IMR-90 (cell line): Measurements from ENCODE around the gene UGT1A10. TPM values are rescaled to one million over a fixed set of nuclear protein-coding genes. Genes with fewer than 3 reads are reported as not detected.

Source experiments
- ATAC-seq: fragments of 200-7000 bp; cut with Tn5 transposase; 2 replicates; pipeline ENCODE4 v1.9.1; 2020; ENCODE audit warnings: low read depth, mild to moderate bottlenecking, moderate library complexity
- BruUV-seq: library from RNA; stranded (reverse); fragments of 400-500 nt; replicated peaks from 2 replicates; lab custom pipeline; 2021; lab: Mats Ljungman, UMichigan
- CTCF ChIA-PET: fragments of 300-600 bp; formaldehyde crosslinking; extraction: SDS; loops from one replicate; lab custom pipeline; 2021; ENCODE audit warnings: antibody characterized with exemption; lab: Yijun Ruan, JAX
- POLR2A ChIA-PET: fragments of 300-600 bp; sonication (Branson Sonifier 250); formaldehyde crosslinking; loops from one replicate; lab custom pipeline; 2022; ENCODE audit warnings: antibody characterized with exemption; ENCODE audit not compliant: unreplicated experiment; lab: Charles Lee
- DNase-seq: peaks from one replicate; pipeline ENCODE4 v3.0.0; 2013
- H2AFZ ChIP-seq: replicated peaks from 2 replicates; pipeline ENCODE3; 2013; ENCODE audit warnings: low read length, mild to moderate bottlenecking; ENCODE audit not compliant: poor library complexity
- H2AK5ac ChIP-seq: 2 replicates; pipeline ENCODE4 v1.6.1; 2013; ENCODE audit warnings: low read depth, low read length, inconsistent platforms
- H2AK9ac ChIP-seq: replicated peaks from 2 replicates; pipeline ENCODE3; 2013; ENCODE audit warnings: mild to moderate bottlenecking, low read depth, low read length, moderate library complexity; ENCODE audit not compliant: poor library complexity
- H2BK120ac ChIP-seq: 2 replicates; pipeline ENCODE4 v1.6.1; 2013; ENCODE audit warnings: low read depth, low read length, inconsistent platforms
- H2BK15ac ChIP-seq: 3 replicates; pipeline ENCODE4 v1.6.1; 2013; ENCODE audit warnings: low read depth, low read length, inconsistent platforms
- H2BK20ac ChIP-seq: 2 replicates; pipeline ENCODE4 v1.6.1; 2013; ENCODE audit warnings: low read depth, mild to moderate bottlenecking, inconsistent platforms, low read length, moderate library complexity
- H2BK5ac ChIP-seq: 2 replicates; pipeline ENCODE4 v1.6.1; 2013; ENCODE audit warnings: mild to moderate bottlenecking, low read depth, low read length, inconsistent platforms; ENCODE audit not compliant: poor library complexity, severe bottlenecking
- H3K14ac ChIP-seq: replicated peaks from 2 replicates; pipeline ENCODE4 v1.6.1; 2013; ENCODE audit warnings: low read depth, low read length, inconsistent platforms
- H3K18ac ChIP-seq: 2 replicates; pipeline ENCODE4 v1.6.1; 2013; ENCODE audit warnings: low read depth, low read length, control low read depth
- H3K23ac ChIP-seq: 2 replicates; pipeline ENCODE4 v1.6.1; 2013; ENCODE audit warnings: low read depth, low read length, inconsistent platforms
- H3K27ac ChIP-seq: 2 replicates; pipeline ENCODE4 v1.5.1; 2013; ENCODE audit warnings: mild to moderate bottlenecking, control low read depth, low read length; ENCODE audit not compliant: insufficient read depth
- H3K27me3 ChIP-seq: 2 replicates; pipeline ENCODE4 v1.6.1; 2013; ENCODE audit warnings: low read length; ENCODE audit not compliant: control insufficient read depth, insufficient read depth
- H3K36me3 ChIP-seq: 2 replicates; pipeline ENCODE4 v1.6.1; 2013; ENCODE audit warnings: low read length, mixed read lengths; ENCODE audit not compliant: control insufficient read depth, insufficient read depth
- H3K4ac ChIP-seq: 2 replicates; pipeline ENCODE4 v1.6.1; 2013; ENCODE audit warnings: low read depth, low read length, inconsistent platforms
- H3K4me1 ChIP-seq: 2 replicates; pipeline ENCODE4 v1.6.1; 2013; ENCODE audit warnings: low read length, mixed read lengths; ENCODE audit not compliant: control insufficient read depth, insufficient read depth
- H3K4me2 ChIP-seq: 2 replicates; pipeline ENCODE4 v1.6.1; 2013; ENCODE audit warnings: low read depth, mild to moderate bottlenecking, control low read depth, low read length, moderate library complexity
- H3K4me3 ChIP-seq: 2 replicates; pipeline ENCODE4 v1.5.1; 2013; ENCODE audit warnings: low read depth, mild to moderate bottlenecking, control low read depth, low read length, moderate library complexity; ENCODE audit not compliant: insufficient read depth
- H3K56ac ChIP-seq: 2 replicates; pipeline ENCODE4 v1.6.1; 2013; ENCODE audit warnings: low read length, inconsistent platforms; ENCODE audit not compliant: insufficient read depth; ENCODE audit errors: extremely low read depth
- H3K79me1 ChIP-seq, 2 experiments: 2 replicates each; pipeline ENCODE4 v1.6.1; 2013; ENCODE audit warnings: low read length in 2 of 2, inconsistent platforms in 1 of 2, low read depth in 1 of 2
- H3K9ac ChIP-seq: 2 replicates; pipeline ENCODE4 v1.6.1; 2013; ENCODE audit warnings: low read depth, low read length, control low read depth
- H3K9me1 ChIP-seq: 2 replicates; pipeline ENCODE4 v1.6.1; 2013; ENCODE audit warnings: low read length, inconsistent platforms; ENCODE audit not compliant: insufficient read depth
- H3K9me3 ChIP-seq: 2 replicates; pipeline ENCODE4 v1.6.1; 2013; ENCODE audit warnings: low read length; ENCODE audit not compliant: control insufficient read depth, insufficient read depth
- H4K20me1 ChIP-seq: 2 replicates; pipeline ENCODE4 v1.6.1; 2013; ENCODE audit warnings: low read length, inconsistent platforms; ENCODE audit not compliant: insufficient read depth
- H4K5ac ChIP-seq: 2 replicates; pipeline ENCODE4 v1.6.1; 2013; ENCODE audit warnings: mild to moderate bottlenecking, low read depth, low read length, control low read depth
- H4K8ac ChIP-seq, 2 experiments: 2 replicates each; pipeline ENCODE4 v1.6.1; 2013; ENCODE audit warnings: low read depth in 2 of 2, low read length in 2 of 2, control low read depth in 1 of 2, inconsistent platforms in 1 of 2
- H4K91ac ChIP-seq: 2 replicates; pipeline ENCODE4 v1.6.1; 2013; ENCODE audit warnings: low read depth, low read length, inconsistent platforms; ENCODE audit not compliant: insufficient read depth
- BHLHE40 ChIP-seq: fragments of 150-350 bp; IDR thresholded peaks from 2 replicates; pipeline ENCODE4 v1.6.1; 2016; ENCODE audit warnings: mild to moderate bottlenecking, low read depth, low read length
- CEBPB ChIP-seq: IDR thresholded peaks from 2 replicates; pipeline ENCODE4 v1.6.1; 2012; ENCODE audit warnings: low read depth, low read length, improper control_type of control experiment
- CHD1 ChIP-seq: IDR thresholded peaks from 2 replicates; pipeline ENCODE4 v1.6.1; 2012; ENCODE audit warnings: low read depth, low read length, improper control_type of control experiment
- CTCF ChIP-seq: conservative IDR thresholded peaks from 2 replicates; pipeline ENCODE4 v1.5.1; 2012; ENCODE audit warnings: mild to moderate bottlenecking, low read depth, low read length, improper control_type of control experiment
- ELK1 ChIP-seq: fragments of 150-350 bp; IDR thresholded peaks from 2 replicates; pipeline ENCODE4 v1.6.1; 2016; ENCODE audit warnings: low read depth, mild to moderate bottlenecking, low read length, moderate library complexity, borderline replicate concordance
- FOS ChIP-seq: fragments of 150-350 bp; IDR thresholded peaks from 2 replicates; pipeline ENCODE4 v1.6.1; 2016; ENCODE audit warnings: low read depth, low read length
- MAFK ChIP-seq: IDR thresholded peaks from 2 replicates; pipeline ENCODE4 v1.6.1; 2012; ENCODE audit warnings: low read depth, low read length, improper control_type of control experiment
- MAZ ChIP-seq: IDR thresholded peaks from 2 replicates; pipeline ENCODE4 v1.6.1; 2012; ENCODE audit warnings: low read depth, mild to moderate bottlenecking, low read length, improper control_type of control experiment, moderate library complexity, borderline replicate concordance
- MXI1 ChIP-seq: IDR thresholded peaks from 2 replicates; pipeline ENCODE4 v1.6.1; 2012; ENCODE audit warnings: low read depth, mild to moderate bottlenecking, low read length, moderate library complexity, borderline replicate concordance
- NFE2L2 ChIP-seq: fragments of 150-350 bp; IDR thresholded peaks from 2 replicates; pipeline ENCODE4 v1.6.1; 2016; ENCODE audit warnings: low read depth, mild to moderate bottlenecking, low read length
- POLR2A ChIP-seq: IDR thresholded peaks from 2 replicates; pipeline ENCODE4 v1.6.1; 2012; ENCODE audit warnings: mild to moderate bottlenecking, low read depth, low read length
- RAD21 ChIP-seq: IDR thresholded peaks from 2 replicates; pipeline ENCODE4 v1.6.1; 2012; ENCODE audit warnings: low read length, improper control_type of control experiment
- RCOR1 ChIP-seq: IDR thresholded peaks from 2 replicates; pipeline ENCODE4 v1.6.1; 2012; ENCODE audit warnings: mild to moderate bottlenecking, low read length, improper control_type of control experiment; ENCODE audit not compliant: insufficient replicate concordance
- RFX5 ChIP-seq: IDR thresholded peaks from 2 replicates; pipeline ENCODE4 v1.8.0; 2012; ENCODE audit warnings: low read depth, mild to moderate bottlenecking, low read length, moderate library complexity
- SMC3 ChIP-seq: fragments of 150-350 bp; IDR thresholded peaks from 2 replicates; pipeline ENCODE4 v1.6.1; 2016; ENCODE audit warnings: low read depth, mild to moderate bottlenecking, antibody characterized with exemption, low read length, moderate library complexity
- USF2 ChIP-seq: fragments of 150-350 bp; IDR thresholded peaks from 2 replicates; pipeline ENCODE4 v1.6.1; 2017; ENCODE audit warnings: mild to moderate bottlenecking, antibody characterized with exemption, low read length, low read depth
- WGBS, 2 experiments: methylation state at CpG; one replicate each; pipeline versions ENCODE4 v1.1.5 to v1.1.7; 2013; ENCODE audit warnings: missing lambda C conversion rate in 2 of 2; ENCODE audit not compliant: insufficient read length in 1 of 2; ENCODE audit errors: extremely low coverage in 2 of 2; 5-methylcytosine and 5-hydroxymethylcytosine counted together
- dilution Hi-C: fragments of 300-500 bp; cut with HindIII; formaldehyde crosslinking; loops from one replicate; pipeline ENCODE4 v1.14.3; 2018; ENCODE audit warnings: low sequenced_read_pairs; ENCODE audit not compliant: unreplicated experiment
- in situ Hi-C: fragments of 300-500 bp; cut with MboI; formaldehyde crosslinking; loops from 3 replicates; pipeline ENCODE4 v1.14.3; 2019; ENCODE audit warnings: low sequenced_read_pairs, inconsistent platforms, mixed read lengths
- intact Hi-C: fragments of 100-400 bp; cut with micrococcal nuclease; formaldehyde crosslinking; loops from 2 replicates; pipeline ENCODE4 v1.10.0; 2022
- polyA plus RNA-seq, 3 experiments: library from polyadenylated mRNA; depleted of rRNA; stranded (reverse); fragments of >200 nt; gene quantifications; 2 replicates each; pipeline ENCODE4 v1.2.3, GENCODE V29; 2012; ENCODE audit warnings: low replicate concordance in 1 of 3
- total RNA-seq: library from RNA; depleted of rRNA; stranded (reverse); fragments of >200 nt; gene quantifications from 2 replicates; pipeline ENCODE4 v1.2.3, GENCODE V29; 2012

The UGT1A10 gene
- total and polyA plus RNA-seq, 2 of the 4 experiments (the other 2 are of a cell fraction): not detected

GRCh38 chr2:233728723-233729301 lies 92.6 kb downstream of the UGT1A10 start, which contains the start of gene UGT1A3:
TSS of gene UGT1A3 (plus strand) at chr2:233729042. CDS start at chr2:233729127, 85 bp downstream.
- Histone ChIP-seq H3K4me1 (no peaks in the 10 kb centered on the region), H3K4me3 (no peak within 1 kb of the TSS), H3K23ac (no peak within 1 kb of the TSS), H2BK15ac (no peak within 1 kb of the TSS), H3K9me3 (no peaks in the 10 kb centered on the region), H2BK120ac (no peak within 1 kb of the TSS), H3K27me3 (peaks cover 3% of the 10 kb centered on the region; the same call in 1 of the 2 replicates), H3K4me2 (no peak within 1 kb of the TSS), H4K8ac (no peak within 1 kb of the TSS), H2BK5ac (no peak within 1 kb of the TSS), H3K9me1 (no peaks in the 10 kb centered on the region), H3K56ac (no peak within 1 kb of the TSS; the same call in 1 of the 2 replicates), H3K18ac (no peak within 1 kb of the TSS), H3K14ac (no peak within 1 kb of the TSS), H4K5ac (no peak within 1 kb of the TSS), H3K27ac (no peak within 1 kb of the TSS), H4K91ac (no peak within 1 kb of the TSS), H3K9ac (no peak within 1 kb of the TSS), H2AK5ac (no peak within 1 kb of the TSS), H2AK9ac (no peak within 1 kb of the TSS), H4K20me1 (no peaks in the 10 kb centered on the region), H2AFZ (no peak within 1 kb of the TSS), H3K36me3 (no peaks in the 10 kb centered on the region), H3K4ac (no peak within 1 kb of the TSS), H2BK20ac (no peak within 1 kb of the TSS), H3K79me1 (no peaks in the 10 kb centered on the region)
- ChIA-PET CTCF (no interaction called here), POLR2A (no interaction called here)
- DNase-seq: no peak
- TF ChIP-seq RCOR1: no peak
- no peak for TF ChIP-seq RAD21
- TF ChIP-seq CEBPB: no peak
- no peak for TF ChIP-seq ELK1
- no peak for TF ChIP-seq CTCF
- TF ChIP-seq MAFK: no peak
- no peak for TF ChIP-seq BHLHE40
- no peak for TF ChIP-seq RFX5
- no peak for TF ChIP-seq USF2
- TF ChIP-seq NFE2L2: no peak
- no peak for TF ChIP-seq MAZ
- TF ChIP-seq POLR2A: no peak
- TF ChIP-seq SMC3: no peak
- TF ChIP-seq MXI1: no peak
- TF ChIP-seq FOS: no peak
- TF ChIP-seq CHD1: no peak
- WGBS, 2 experiments: 80% methylated on average over 2 of the region's 8 CpGs; no CpG with 5 or more reads in 1 of the 2 experiments
- intact Hi-C loops: no loop called here
- no TSS peak for BruUV-seq
- dilution Hi-C loops: no loop called here
- no peak for ATAC-seq
- in situ Hi-C loops: no loop called here
